ENCODE data around the gene CEACAM5.
"Not testable (repeated sequence)": the region's sequence is repeated elsewhere in the genome, so short reads cannot be mapped to it uniquely, and the experiment has no call there.

CEACAM5 gene

GRCh38 chr19:41700381-41701195 is 7.8 kb upstream of the CEACAM5 start:
- no peak for DNase-seq

GRCh38 chr19:41701401-41702075 is 6.9 kb upstream of the CEACAM5 start:
- DNase-seq = no peak

GRCh38 chr19:41702171-41702651 is 6.2 kb upstream of the CEACAM5 start:
- no peak for DNase-seq

GRCh38 chr19:41703602-41704293 is 4.7 kb upstream of the CEACAM5 start:
- no peak for DNase-seq

- peak; percentile 17 for DNase-seq
Measured at GRCh38 chr19:41705393-41706174, 2.8 kb upstream of the CEACAM5 start.

- DNase-seq = peak; percentile 58
Measured at GRCh38 chr19:41706741-41707501, 1.5 kb upstream of the CEACAM5 start.

- no peak for DNase-seq
Measured at GRCh38 chr19:41707502-41707812, 969 bp upstream of the CEACAM5 start.

GRCh38 chr19:41707871-41708371 is 505 bp upstream of the CEACAM5 start:
- no peak for DNase-seq

- not testable (repeated sequence) for DNase-seq
Measured at GRCh38 chr19:41709516-41709915, 1.1 kb downstream of the CEACAM5 start.

GRCh38 chr19:41709951-41710645 is 1.7 kb downstream of the CEACAM5 start:
- no peak for DNase-seq

GRCh38 chr19:41711376-41712261 is 3.2 kb downstream of the CEACAM5 start:
- no peak for DNase-seq

GRCh38 chr19:41714598-41714997 is 6.2 kb downstream of the CEACAM5 start:
- DNase-seq = no peak

GRCh38 chr19:41718761-41719160 is 10.3 kb downstream of the CEACAM5 start:
- no peak for DNase-seq

GRCh38 chr19:41720103-41720502 is 11.7 kb downstream of the CEACAM5 start:
- DNase-seq = no peak

GRCh38 chr19:41726493-41726892 is 18.1 kb downstream of the CEACAM5 start:
- DNase-seq = no peak

GRCh38 chr19:41734156-41734555 is 25.7 kb downstream of the CEACAM5 start:
- no peak for DNase-seq

GRCh38 chr19:41734585-41734984 is 26.2 kb downstream of the CEACAM5 start:
- DNase-seq = no peak

- DNase-seq = no peak
Measured at GRCh38 chr19:41735071-41735600, 26.7 kb downstream of the CEACAM5 start.

- DNase-seq = no peak
Measured at GRCh38 chr19:41739361-41739760, 30.9 kb downstream of the CEACAM5 start.
